ENCODE results near the gene CD40.
A peak's percentile ranks its signal among the peaks of the same experiment; 100 is the strongest.

Gene CD40

DNA sequence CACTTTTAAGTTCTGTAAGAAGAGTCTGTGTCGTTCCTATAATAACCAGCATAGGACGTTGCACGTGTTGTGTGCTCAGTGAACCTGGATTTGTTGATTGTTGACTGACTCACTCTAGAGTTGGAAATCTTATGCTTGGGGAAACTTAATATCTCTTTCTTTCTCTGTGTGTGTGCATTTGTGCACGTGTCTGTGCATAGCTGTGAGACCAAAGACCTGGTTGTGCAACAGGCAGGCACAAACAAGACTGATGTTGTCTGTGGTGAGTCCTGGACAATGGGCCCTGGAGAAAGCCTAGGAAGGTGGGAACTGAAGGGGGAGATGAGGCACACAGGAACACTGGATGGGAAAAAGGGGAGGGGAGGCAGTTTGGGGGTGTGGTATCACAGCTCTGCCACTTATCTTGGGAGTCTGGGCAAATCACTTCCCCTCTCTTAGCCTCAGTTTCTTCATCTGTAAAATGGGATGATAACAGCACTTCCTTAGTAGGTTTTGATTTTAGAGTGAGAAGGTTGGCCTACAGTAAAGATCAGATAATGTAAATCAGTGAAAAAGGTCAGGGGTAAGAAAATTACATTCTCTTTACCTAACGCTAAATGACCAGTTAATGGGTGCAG lies 8.4 kb downstream of the CD40 start:
- H3K9ac ChIP-seq (ENCODE audit: low read length), result no peak overlapping the region
- H3K4me1 ChIP-seq (ENCODE audit: control insufficient read depth, insufficient read depth, low read length), result peaks cover 10% of the 10 kb centered on the region
- H3K27me3 ChIP-seq (replicated peaks; ENCODE audit: control insufficient read depth, insufficient read depth, low read length), result peaks cover 28% of the 10 kb centered on the region
- no peak overlapping the region for H3K4me3 ChIP-seq (ENCODE audit: low read length)
- H3K9me3 ChIP-seq (ENCODE audit: control insufficient read depth, low read length), result no peaks in the 10 kb centered on the region
- DNase-seq (ENCODE audit: low read depth), result no peak
- peaks cover 9% of the 10 kb centered on the region for H3K36me3 ChIP-seq (ENCODE audit: control insufficient read depth, insufficient read depth, low read length, severe bottlenecking)

GRCh38 chr20:46127396-46128010 lies 9.4 kb downstream of the CD40 start:
- Histone ChIP-seq H3K4me3 (ENCODE audit: low read length) (no peak overlapping the region), H3K4me1 (ENCODE audit: control insufficient read depth, insufficient read depth, low read length) (peaks cover under 1% of the 10 kb centered on the region), H3K36me3 (ENCODE audit: control insufficient read depth, insufficient read depth, low read length, severe bottlenecking) (peaks cover 9% of the 10 kb centered on the region), H3K9me3 (ENCODE audit: control insufficient read depth, low read length) (no peaks in the 10 kb centered on the region), H3K9ac (ENCODE audit: low read length) (no peak overlapping the region), H3K27me3 (replicated peaks; ENCODE audit: control insufficient read depth, insufficient read depth, low read length) (peaks cover 35% of the 10 kb centered on the region)
- DNase-seq (ENCODE audit: low read depth), result no peak

GRCh38 chr20:46128310-46129151 lies 10.4 kb downstream of the CD40 start:
- Histone ChIP-seq H3K36me3 (ENCODE audit: control insufficient read depth, insufficient read depth, low read length, severe bottlenecking) (peaks cover 4% of the 10 kb centered on the region), H3K4me1 (ENCODE audit: control insufficient read depth, insufficient read depth, low read length) (no peaks in the 10 kb centered on the region), H3K9ac (ENCODE audit: low read length) (no peak overlapping the region), H3K27me3 (replicated peaks; ENCODE audit: control insufficient read depth, insufficient read depth, low read length) (peaks cover 40% of the 10 kb centered on the region), H3K4me3 (ENCODE audit: low read length) (no peak overlapping the region), H3K9me3 (ENCODE audit: control insufficient read depth, low read length) (no peaks in the 10 kb centered on the region)
- peak; percentile 52 for DNase-seq (ENCODE audit: low read depth)

- Histone ChIP-seq H3K36me3 (ENCODE audit: control insufficient read depth, insufficient read depth, low read length, severe bottlenecking) (no peaks in the 10 kb centered on the region), H3K9ac (ENCODE audit: low read length) (no peak overlapping the region), H3K4me3 (ENCODE audit: low read length) (no peak overlapping the region), H3K4me1 (ENCODE audit: control insufficient read depth, insufficient read depth, low read length) (no peaks in the 10 kb centered on the region), H3K27me3 (replicated peaks; ENCODE audit: control insufficient read depth, insufficient read depth, low read length) (peaks cover 51% of the 10 kb centered on the region), H3K9me3 (ENCODE audit: control insufficient read depth, low read length) (no peaks in the 10 kb centered on the region)
- DNase-seq (ENCODE audit: low read depth), result no peak
Observed at GRCh38 chr20:46129955-46130481, 11.9 kb downstream of the CD40 start.

DNA sequence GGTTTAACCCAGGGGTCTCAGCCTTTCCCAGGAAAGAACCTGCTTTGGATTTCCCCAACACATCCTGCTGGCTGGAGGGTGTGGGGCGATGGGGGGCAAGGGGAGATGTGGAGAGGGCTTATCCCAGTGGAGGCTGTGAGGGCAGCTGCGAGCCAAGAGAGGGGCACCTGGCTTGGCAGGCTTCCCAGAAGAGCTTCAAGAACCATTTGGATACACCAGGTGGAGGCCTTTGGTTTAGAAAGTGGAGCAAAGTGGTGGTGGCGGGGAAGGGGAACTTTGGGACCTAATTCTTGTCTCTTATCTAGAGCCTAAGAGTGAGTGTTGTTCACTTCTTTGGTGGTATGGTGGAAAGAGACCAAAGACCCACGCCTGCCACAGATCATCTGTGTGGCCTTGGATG lies 12.4 kb downstream of the CD40 start:
- DNase-seq (ENCODE audit: low read depth), result no peak
- H3K4me1 ChIP-seq (ENCODE audit: control insufficient read depth, insufficient read depth, low read length), result no peaks in the 10 kb centered on the region
- H3K9me3 ChIP-seq (ENCODE audit: control insufficient read depth, low read length), result no peaks in the 10 kb centered on the region
- H3K27me3 ChIP-seq (replicated peaks; ENCODE audit: control insufficient read depth, insufficient read depth, low read length), result peaks cover 52% of the 10 kb centered on the region
- H3K9ac ChIP-seq (ENCODE audit: low read length), result no peak overlapping the region
- H3K36me3 ChIP-seq (ENCODE audit: control insufficient read depth, insufficient read depth, low read length, severe bottlenecking), result no peaks in the 10 kb centered on the region
- no peak overlapping the region for H3K4me3 ChIP-seq (ENCODE audit: low read length)

DNA sequence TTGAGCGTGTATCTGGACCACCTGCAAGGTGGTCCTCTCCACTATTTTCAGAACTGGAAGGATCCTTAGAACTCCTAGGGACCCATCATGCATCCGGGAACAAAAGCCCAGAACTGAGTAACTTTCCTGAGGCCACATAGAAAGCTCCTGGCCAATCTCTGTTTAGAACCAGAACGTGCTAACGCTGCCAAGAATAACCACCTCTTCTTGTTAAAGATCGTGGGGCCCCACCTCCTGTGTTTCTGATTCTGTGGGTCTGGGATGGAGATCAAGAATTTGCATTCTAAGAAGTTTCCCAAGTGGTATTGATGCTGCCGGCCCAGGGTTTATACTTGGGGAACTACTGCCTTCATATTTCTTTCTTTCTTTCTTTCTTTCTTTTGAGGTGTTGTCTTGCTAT lies 13.3 kb downstream of the CD40 start:
- no peaks in the 10 kb centered on the region for H3K4me1 ChIP-seq (ENCODE audit: control insufficient read depth, insufficient read depth, low read length)
- no peak overlapping the region for H3K4me3 ChIP-seq (ENCODE audit: low read length)
- no peaks in the 10 kb centered on the region for H3K9me3 ChIP-seq (ENCODE audit: control insufficient read depth, low read length)
- peak; percentile 12 for DNase-seq (ENCODE audit: low read depth)
- H3K9ac ChIP-seq (ENCODE audit: low read length), result no peak overlapping the region
- no peaks in the 10 kb centered on the region for H3K36me3 ChIP-seq (ENCODE audit: control insufficient read depth, insufficient read depth, low read length, severe bottlenecking)
- H3K27me3 ChIP-seq (replicated peaks; ENCODE audit: control insufficient read depth, insufficient read depth, low read length), result peaks cover 56% of the 10 kb centered on the region

DNA sequence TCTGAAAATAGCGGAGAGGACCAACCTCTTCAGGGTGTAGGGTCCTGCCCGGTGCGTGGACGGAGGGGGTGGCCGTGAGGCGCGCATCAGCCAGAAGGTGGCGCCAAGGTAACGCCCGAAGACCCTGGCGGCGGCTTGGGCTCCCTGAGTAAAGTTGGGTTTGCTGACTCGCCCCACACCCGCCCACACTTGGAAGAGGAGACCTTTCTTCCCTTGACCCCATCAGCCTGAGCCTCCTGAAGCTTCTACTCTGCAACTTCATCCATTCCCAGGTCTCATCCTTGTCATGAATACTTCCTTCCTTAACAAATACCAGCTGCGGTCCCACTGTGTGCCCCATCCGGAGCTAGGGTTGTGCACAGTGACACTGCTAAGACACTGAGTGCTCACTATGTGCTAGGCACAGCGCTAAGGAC lies 14.6 kb downstream of the CD40 start:
- no peak overlapping the region for H3K9ac ChIP-seq (ENCODE audit: low read length)
- H3K4me1 ChIP-seq (ENCODE audit: control insufficient read depth, insufficient read depth, low read length), result no peaks in the 10 kb centered on the region
- H3K4me3 ChIP-seq (ENCODE audit: low read length), result no peak overlapping the region
- H3K36me3 ChIP-seq (ENCODE audit: control insufficient read depth, insufficient read depth, low read length, severe bottlenecking), result no peaks in the 10 kb centered on the region
- H3K9me3 ChIP-seq (ENCODE audit: control insufficient read depth, low read length), result no peaks in the 10 kb centered on the region
- peaks cover 63% of the 10 kb centered on the region for H3K27me3 ChIP-seq (replicated peaks; ENCODE audit: control insufficient read depth, insufficient read depth, low read length)
- DNase-seq (ENCODE audit: low read depth), result peak; percentile 80

DNA sequence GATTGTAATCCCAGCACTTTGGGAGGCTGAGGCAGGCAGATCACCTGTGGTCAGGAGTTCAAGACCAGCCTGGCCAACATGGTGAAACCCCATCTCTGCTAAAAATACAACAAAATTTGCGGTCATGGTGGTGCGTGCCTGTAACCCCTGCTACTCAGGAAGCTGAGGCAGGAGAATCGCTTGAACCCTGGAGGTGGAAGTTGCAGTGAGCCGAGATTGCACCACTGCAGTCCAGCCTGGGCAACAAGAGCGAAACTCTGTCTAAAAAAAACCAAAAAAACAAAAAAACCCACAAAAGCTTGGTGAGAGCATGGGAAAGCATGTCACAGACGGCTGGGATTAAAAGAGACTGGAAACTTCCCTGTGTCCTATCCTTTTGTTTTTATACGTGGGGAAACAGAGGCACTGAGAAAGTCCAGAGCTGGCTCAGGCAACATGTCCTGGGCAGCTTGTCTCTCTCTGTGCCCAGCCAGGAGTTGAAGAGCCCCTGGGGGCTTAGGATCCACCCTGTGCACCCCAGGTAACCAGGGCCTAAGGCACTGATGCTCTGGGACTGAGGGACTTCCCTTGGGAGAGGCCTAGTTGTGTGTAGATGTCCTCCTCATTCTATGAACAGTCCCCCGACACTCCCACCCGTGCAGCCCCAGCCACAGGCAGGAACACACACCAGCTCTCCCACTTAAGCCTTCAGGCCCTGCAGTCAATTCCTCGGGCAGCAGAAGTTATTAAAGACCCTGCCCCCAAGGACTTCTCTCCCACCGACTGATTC lies 16.0 kb downstream of the CD40 start:
- Histone ChIP-seq H3K4me1 (ENCODE audit: control insufficient read depth, insufficient read depth, low read length) (no peaks in the 10 kb centered on the region), H3K9ac (ENCODE audit: low read length) (no peak overlapping the region), H3K36me3 (ENCODE audit: control insufficient read depth, insufficient read depth, low read length, severe bottlenecking) (no peaks in the 10 kb centered on the region), H3K4me3 (ENCODE audit: low read length) (no peak overlapping the region), H3K9me3 (ENCODE audit: control insufficient read depth, low read length) (no peaks in the 10 kb centered on the region), H3K27me3 (replicated peaks; ENCODE audit: control insufficient read depth, insufficient read depth, low read length) (peaks cover 71% of the 10 kb centered on the region)
- no peak for DNase-seq (ENCODE audit: low read depth)

GRCh38 chr20:46134716-46135115 lies 16.6 kb downstream of the CD40 start:
- no peak for DNase-seq (ENCODE audit: low read depth)
- Histone ChIP-seq H3K36me3 (ENCODE audit: control insufficient read depth, insufficient read depth, low read length, severe bottlenecking) (no peaks in the 10 kb centered on the region), H3K4me1 (ENCODE audit: control insufficient read depth, insufficient read depth, low read length) (no peaks in the 10 kb centered on the region), H3K9ac (ENCODE audit: low read length) (no peak overlapping the region), H3K4me3 (ENCODE audit: low read length) (no peak overlapping the region), H3K27me3 (replicated peaks; ENCODE audit: control insufficient read depth, insufficient read depth, low read length) (peaks cover 72% of the 10 kb centered on the region), H3K9me3 (ENCODE audit: control insufficient read depth, low read length) (no peaks in the 10 kb centered on the region)

- Histone ChIP-seq H3K9me3 (ENCODE audit: control insufficient read depth, low read length) (no peaks in the 10 kb centered on the region), H3K9ac (ENCODE audit: low read length) (no peak overlapping the region), H3K4me1 (ENCODE audit: control insufficient read depth, insufficient read depth, low read length) (no peaks in the 10 kb centered on the region), H3K36me3 (ENCODE audit: control insufficient read depth, insufficient read depth, low read length, severe bottlenecking) (no peaks in the 10 kb centered on the region), H3K27me3 (replicated peaks; ENCODE audit: control insufficient read depth, insufficient read depth, low read length) (peaks cover 73% of the 10 kb centered on the region), H3K4me3 (ENCODE audit: low read length) (no peak overlapping the region)
- no peak for DNase-seq (ENCODE audit: low read depth)
Observed at GRCh38 chr20:46135856-46136633, 17.9 kb downstream of the CD40 start.
